GM21717 (cell line): ENCODE results near the gene C1orf21.
"Not testable (repeated sequence)": the region's sequence is repeated elsewhere in the genome, so short reads cannot be mapped to it uniquely, and the experiment has no call there.

Source experiments
- ATAC-seq: cut with Tn5 transposase; IDR thresholded peaks from one replicate; pipeline ENCODE4 v1.9.1; 2021; ENCODE audit warnings: mild to moderate bottlenecking, moderate library complexity; ENCODE audit not compliant: unreplicated experiment

Gene C1orf21, protein sequence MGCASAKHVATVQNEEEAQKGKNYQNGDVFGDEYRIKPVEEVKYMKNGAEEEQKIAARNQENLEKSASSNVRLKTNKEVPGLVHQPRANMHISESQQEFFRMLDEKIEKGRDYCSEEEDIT

DNA sequence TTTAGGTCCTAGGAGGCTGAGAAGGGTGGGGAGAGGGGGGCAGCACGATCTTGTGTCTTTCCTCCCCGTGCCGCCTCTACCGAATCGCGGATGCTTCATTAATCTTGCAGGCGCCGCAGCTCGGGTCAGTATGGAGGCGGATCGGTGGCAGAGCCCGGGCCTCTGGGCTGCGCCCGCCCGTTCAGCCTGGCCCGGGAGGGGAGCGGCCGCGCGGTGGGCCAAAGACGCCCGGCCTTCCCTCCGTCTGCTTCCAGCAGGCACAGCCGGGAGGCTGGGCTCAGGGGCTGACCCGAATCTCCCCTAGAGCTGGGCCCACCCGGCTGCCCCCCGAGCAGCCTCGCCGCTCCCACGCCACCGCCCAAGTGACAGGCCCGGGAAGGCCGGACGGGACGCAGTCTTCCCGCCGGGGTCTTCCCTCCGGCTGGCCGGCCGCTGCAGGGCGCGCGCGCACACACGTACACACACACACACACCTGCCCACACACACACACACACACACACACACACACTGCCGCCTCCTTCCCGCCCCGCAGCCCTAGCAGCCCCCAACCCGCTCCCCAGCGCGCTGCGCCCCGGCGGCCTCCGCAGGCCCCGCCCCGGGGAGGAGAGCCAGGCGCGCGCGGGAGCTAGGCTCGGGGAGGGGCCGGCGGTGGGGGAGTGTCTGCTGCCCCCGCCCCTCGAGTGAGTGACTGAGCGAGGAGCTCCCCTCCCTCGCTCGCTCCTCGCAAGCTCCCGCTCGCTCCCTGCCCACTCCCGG is at the start of gene C1orf21:
Gene C1orf21 (plus strand): TSS at position 718 of the 757 bp plus-strand sequence. CDS start 90,481 bp downstream, outside the sequence.
- peak; percentile 77 for ATAC-seq

DNA sequence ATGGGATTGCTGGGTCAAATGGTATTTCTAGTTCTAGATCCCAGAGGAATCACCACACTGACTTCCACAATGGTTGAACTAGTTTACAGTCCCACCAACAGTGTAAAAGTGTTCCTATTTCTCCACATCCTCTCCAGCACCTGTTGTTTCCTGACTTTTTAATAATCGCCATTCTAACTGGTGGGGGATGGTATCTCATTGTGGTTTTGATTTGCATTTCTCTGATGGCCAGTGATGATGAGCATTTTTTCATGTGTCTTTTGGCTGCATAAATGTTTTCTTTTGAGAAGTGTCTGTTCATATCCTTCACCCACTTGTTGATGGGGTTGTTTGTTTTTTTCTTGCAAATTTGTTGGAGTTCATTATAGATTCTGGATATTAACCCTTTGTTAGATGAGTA is 49.0 kb upstream of the C1orf21 start:
- ATAC-seq: not testable (repeated sequence)

DNA sequence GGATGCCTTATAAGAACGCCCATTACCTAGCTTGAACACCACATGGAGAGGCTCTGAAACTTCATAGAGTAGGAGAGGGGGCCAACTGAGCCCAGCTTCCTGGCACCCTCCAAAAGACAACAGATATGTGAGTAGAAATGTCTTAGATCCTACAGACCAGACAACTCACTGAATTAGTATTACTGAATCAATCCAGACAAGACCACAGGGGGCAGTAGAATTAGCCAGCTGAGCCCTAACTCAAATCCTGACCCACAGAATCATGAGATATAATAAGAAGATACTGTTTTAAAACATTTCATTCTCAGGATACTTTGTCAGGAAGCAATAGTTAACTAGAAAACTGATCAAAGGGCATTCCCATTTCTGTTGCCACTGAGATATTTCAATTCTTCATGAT is 45.8 kb upstream of the C1orf21 start:
- no peak for ATAC-seq

DNA sequence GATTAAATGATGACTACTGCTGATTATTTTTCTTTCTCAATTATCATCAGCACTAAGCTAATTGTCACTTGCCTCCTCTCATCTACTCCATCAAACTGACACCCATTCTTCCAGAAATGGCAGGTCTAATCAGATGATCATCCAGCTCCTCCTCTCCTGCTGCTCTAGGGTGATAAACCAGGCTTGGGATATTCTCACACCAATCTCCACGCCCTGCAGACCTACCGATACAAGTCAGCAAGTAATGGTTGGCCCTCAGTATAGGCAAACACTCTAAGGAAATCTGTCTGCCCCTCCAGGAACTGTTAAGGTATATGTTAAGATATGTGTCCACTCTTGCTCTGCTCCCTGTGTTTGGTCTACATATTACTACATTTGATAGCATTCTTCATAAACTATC is 36.3 kb upstream of the C1orf21 start:
- ATAC-seq: no peak

DNA sequence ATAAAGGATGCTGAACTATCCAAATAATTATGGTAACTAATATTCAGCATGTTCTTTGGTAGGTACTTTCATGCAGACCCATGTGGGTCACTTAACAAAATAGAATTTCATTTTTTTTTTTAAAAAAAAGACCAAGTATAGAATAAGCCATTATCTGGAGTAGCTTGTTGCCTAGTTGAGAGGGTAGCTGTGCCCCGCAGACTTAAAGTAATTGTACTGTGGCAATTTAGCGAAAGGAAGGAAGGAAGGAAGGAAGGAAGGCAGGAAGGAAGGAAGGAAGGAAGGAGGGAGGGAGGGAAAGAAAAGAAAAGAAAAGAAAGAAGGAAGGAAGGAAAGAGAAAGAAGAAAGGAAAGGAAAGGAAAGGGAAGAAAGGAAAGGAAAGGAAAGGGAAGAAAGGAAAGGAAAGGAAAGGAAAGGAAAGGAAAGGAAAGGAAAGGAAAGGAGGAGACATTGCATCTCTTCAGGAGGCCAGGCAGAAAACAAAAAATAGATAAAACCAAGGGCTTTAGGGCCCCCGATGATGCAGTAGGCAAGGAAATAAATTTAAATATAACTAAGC is 35.3 kb upstream of the C1orf21 start:
- no peak for ATAC-seq

DNA sequence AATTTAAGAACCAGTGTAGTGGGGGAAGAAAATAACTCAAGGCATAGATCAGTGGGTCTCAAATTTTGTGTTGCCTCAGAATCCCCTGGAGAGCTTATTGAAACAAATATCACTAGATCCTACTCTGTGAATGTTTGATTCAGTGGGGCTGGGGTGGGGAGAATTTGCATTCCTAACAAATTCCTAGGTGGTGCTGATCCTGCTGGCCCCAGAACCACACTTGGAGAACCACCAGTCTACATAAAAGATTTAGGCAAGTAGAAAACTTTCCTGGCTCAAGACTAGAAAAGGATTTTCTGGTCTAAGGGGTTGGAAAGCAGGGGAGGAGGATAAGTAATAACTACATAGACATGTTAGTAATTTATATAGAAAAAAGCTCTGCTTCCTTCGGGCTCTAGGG is 34.1 kb upstream of the C1orf21 start:
- ATAC-seq: no peak

DNA sequence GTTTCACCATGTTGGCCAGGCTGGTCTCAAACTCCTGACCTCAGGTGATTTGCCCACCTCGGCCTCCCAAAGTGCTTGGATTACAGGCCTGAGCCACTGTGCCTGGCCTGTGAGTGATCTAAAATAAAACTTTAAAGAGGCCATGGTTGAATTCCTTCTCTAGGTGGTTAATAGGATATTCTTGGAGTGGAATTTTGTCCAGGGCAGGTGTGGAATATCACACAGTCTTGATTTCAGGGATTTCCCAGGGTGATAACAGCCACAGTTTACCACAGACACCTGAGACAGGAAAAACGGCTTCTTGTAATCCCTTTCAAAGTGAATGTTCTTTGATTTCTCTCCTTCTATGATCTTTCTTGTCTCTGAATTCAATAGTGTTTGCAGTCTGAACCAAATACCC is 32.1 kb upstream of the C1orf21 start:
- no peak for ATAC-seq

DNA sequence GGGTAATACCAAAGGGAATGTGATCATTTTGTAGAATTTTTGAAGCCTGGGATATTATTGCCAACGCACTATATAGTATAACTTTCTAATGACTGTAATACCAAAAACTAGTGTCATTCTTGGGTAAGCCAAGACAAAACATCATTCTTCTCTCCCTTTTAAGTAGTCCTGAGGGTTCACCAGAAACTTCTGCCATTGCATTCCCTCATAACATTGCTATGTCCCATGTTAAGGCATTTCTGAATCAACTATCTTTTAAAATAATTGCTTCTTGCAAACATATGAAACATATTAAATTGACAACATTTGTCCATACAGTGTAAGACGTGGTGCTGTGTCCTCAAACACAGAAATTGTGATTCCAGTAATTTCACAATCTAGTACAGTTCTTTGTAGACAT is 29.9 kb upstream of the C1orf21 start:
- ATAC-seq: no peak

DNA sequence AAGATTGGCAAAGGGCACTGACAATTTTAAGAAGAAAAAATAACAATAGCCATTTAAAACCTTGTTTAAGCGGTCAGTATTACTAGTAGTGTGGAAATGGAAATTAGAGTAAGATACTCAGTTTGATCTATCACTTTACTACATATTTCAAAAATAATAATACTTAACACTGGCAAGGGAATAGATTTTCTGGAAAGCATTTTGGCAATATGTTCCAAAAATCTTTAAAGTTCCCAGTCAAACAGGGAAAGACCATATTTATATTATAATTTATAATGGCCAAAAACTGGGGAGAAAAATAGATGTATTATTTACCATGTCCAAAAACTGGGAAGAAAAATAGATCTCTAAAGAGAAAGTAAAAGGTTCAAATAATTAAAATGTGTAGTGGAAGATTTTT is 28.6 kb upstream of the C1orf21 start:
- no peak for ATAC-seq

DNA sequence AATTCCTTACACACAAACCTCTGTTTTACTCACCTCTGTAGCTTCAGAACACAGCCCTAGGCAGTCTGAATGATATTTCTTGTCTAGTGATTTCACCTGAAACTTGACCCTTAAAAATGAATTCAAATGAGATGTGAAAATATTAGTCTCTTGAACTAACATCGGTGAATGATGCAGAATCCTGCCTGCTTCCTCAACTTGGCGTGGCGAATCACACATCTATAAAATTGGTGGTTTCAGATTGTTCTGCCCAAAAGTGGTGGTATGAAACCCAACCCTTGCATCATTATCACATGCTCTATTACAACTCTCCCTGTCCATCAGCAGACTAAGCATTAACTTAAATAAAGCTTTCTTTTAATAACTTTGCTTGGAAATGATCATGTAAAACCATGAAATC is 26.9 kb upstream of the C1orf21 start:
- ATAC-seq: no peak

DNA sequence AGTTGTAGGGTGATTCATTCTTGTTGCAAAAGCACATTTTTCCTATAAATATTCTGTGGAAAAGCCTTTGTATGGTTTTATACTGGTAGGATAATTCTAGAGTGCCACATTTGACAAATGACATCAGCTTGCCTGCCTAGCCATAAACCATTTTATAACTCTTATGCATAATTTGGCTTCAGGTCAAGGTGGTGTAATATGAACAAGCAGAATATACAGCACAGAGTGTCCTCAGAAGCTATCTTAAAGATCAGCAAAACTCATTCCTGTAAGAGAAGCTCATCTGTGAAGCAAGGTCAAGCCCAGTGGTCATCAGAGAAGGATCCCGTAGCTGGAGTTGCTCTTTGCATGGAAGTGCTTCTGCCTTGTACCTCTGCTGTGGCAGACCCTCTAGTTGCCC is 24.0 kb upstream of the C1orf21 start:
- no peak for ATAC-seq

DNA sequence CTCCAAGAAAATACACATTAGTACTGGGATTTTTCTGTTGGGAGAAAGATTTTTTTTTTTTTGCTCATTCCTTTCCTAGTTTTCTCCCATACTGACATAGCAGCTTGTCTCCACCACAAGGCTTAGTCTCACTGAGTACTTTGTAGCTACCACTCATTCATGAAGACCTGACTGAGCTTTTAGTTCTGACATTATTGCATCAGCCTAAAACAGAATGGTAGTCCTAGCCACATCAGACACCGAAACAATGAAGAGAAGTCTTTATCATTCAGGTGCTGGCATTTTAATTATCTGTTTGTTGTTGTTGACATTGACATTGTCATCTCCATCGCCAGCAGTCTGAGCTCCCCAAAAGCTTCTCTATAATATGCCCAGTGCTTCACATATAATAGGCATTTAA is 21.1 kb upstream of the C1orf21 start:
- ATAC-seq: no peak

DNA sequence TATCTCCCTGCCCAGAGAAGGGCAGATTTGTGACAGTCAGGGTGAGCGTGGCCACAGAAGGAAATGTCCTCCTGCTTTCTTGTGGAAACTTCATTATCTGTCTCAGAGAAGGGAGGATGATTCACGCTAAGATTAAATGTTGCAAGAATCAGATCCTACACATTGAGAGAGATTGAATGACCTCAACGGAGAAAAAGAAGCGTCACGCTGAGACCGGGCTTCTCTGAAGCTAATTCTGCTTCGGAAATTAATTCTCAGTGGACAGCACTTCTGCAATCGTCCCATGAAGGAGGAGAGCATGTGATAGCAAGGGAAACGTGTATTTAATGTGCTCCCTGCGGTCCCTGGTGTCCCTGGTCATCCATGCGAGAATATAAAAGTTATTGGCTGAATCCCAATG is 19.8 kb upstream of the C1orf21 start:
- ATAC-seq: no peak

DNA sequence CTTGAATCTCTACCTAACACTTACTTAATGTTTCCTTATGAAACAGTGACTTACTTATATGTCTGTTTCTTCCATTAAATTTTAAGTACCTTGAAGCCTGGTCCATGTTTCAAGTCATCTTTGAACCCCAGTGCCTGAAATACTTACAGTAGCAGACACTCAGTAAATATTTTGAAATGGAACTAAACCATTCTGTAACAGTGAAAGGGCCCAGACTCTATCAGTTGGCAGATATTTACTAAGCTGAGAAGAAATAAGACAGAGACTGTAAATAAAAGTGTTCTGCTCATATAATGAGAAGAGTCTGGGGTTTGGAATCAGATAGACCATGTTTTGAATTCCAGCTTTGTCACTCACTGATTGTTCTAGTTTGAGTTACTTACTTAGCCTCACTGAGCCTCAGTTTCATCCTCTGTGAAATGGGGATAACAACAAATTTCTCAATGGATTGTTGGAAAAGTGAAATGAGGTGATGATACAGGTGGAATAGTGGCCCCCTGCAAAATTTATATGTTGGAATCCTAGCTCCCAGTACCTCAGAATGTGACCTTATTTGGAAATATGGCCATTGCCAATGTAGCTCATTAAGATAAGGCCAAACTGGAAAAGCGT is 19.3 kb upstream of the C1orf21 start:
- ATAC-seq: no peak

DNA sequence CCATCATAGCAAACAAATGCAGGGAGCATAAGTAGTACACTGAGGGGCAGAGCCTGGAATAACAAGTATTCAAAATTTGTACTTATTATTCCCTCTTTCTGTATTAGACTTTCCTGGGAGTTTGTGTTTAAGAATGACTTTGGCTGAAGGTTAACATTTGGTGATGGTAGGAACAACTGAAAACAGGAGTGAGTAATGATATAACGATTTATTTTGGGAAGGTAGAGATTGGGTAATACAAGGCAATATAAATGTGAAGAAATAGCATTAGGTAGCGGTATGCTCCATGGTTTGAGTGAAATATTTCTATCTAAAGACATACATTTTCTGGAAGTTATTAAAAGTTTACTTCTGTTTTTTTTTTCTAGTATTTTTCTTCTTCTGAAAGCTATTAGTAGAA is 18.5 kb upstream of the C1orf21 start:
- ATAC-seq: no peak

DNA sequence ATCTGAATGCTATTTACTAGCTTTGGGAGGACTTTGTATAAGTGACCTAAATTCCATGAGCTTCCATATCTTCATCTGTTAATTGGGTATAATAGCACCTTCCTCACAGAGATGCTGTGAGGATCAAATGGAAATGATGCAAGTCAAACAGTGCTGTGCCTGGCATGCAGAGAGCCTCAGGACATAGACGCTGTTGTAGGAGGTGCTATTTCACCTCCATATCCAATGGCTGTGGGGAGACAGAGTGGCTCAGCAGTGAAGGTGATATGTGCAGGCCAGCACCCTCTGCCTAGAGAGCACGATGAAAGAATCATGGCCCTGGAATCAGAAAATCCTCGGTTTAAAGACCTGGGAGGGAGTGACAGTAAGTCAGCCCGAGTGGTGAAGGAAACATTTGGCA is 16.0 kb upstream of the C1orf21 start:
- ATAC-seq: no peak

DNA sequence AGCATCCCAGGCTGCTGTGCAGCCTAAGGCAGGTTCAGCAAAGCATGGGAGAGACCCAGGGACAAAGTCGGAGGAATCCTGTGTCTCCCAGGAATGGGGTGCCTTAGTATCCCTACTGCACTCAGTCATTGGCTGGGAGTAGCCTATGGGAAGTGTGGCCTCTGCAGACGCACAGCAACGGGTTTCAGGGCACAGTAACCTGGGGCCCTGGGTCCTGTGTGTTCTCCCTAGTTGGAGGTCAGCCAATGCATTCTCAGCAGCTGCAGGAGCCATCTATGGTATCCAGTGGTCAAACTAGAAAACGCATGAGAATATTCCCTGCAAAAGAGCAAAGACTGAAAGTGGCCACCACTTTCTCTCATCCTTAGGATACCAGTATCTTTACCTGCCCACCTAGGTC is 13.7 kb upstream of the C1orf21 start:
- no peak for ATAC-seq

DNA sequence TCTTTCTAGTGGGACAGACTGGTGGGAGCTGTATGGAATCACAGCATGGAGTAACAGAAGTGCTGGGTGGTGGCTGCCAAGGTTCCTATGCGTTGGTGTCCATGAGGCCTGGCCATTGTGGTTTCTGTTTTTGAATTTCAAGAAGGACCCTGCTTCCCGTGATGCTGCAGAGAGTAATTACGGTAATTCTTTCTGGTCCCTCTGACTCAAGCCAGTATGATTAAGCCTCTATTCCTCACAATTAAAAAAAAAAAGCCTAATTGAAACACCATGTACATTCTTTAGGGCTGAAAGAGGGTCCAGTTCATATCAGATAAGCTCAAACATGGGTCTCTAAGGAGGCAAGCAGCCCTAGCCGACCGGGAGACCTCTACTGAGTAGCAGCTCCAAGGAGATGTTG is 10.5 kb upstream of the C1orf21 start:
- ATAC-seq: no peak

DNA sequence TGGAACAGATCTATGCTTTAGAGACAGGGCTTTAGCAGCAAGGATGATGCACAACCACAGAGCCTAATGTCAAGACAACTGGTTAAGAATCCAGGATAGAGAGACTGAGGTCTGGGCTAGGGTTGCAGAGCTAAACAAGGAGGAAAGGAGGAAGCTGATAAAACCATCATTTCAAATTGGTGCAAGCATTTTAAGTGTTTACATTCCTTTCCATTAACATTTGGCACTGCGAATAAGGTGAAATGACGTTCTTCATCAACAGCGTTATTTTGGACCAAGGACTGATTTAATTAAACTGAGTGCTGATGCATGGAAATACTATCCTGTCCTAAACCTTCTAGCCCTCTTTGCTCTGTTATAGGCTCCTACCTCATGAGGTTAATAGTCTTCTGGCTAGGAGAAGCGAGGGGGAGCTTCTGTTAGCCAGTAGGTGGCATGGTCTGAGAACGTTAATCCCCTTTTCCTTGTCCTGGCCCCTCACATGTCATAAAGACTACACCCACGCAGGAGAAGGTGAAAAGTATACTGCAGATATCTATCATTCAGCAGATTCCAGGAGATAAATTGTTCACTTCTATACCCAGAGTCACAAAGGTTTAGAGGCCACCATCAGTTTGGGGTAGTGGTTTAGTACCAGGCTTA is 7.6 kb upstream of the C1orf21 start:
- ATAC-seq: no peak

DNA sequence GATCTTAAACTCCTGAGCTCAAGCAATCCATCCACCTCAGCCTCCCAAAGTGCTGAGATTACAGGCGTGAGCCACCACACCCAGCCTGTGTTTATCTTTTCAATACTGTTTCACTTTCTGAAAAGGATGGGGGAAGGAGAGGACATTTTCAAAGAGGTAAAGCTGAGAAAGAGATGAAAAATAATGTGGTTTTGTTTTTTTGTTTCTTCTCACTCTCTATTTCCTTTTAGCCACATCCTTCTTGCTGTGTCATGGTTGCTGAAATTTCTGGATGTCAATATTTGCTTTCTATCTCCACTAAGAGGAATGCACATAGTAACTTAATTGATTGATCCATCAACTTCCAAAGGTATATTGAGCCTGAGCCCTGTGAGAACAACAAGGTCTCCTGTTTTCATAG is 6.4 kb upstream of the C1orf21 start:
- no peak for ATAC-seq

DNA sequence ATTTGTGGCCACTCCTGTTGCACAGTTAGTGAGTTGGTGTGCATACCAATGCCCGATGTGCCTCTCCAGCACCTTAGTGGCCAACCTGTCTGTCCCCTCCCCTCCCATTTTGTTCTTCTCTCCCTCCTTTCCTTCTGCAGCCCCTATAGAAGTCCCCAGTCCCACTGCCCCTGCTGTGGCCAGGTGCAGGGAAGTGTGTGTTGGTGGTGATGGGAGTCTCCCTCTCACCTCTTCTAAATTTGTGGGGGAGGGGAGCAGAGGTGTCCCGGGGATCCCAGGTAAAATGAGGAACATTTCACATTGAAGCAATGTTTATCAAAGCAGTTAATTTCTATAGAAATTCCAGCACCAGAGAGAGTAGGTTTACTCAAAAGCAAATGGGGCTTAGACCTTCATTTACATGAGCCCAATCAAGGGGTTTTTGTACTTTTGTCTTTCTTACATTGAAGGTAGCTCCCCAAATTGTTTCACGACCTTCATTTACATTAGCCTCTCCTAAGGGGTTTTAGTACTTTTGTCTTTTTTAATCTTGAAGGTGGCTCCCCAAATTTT is 3.0 kb upstream of the C1orf21 start:
- ATAC-seq: no peak
